COLO668 (cell line): ENCODE results near the gene MAEA.

Experiments
- DNase-seq: peaks from one replicate; lab custom pipeline; 2025; ENCODE audit not compliant: unreplicated experiment; lab: John Stamatoyannopoulos, UW

MAEA gene

GRCh38 chr4:1298461-1298860 is 8.8 kb downstream of the MAEA start:
- DNase-seq = no peak

DNA sequence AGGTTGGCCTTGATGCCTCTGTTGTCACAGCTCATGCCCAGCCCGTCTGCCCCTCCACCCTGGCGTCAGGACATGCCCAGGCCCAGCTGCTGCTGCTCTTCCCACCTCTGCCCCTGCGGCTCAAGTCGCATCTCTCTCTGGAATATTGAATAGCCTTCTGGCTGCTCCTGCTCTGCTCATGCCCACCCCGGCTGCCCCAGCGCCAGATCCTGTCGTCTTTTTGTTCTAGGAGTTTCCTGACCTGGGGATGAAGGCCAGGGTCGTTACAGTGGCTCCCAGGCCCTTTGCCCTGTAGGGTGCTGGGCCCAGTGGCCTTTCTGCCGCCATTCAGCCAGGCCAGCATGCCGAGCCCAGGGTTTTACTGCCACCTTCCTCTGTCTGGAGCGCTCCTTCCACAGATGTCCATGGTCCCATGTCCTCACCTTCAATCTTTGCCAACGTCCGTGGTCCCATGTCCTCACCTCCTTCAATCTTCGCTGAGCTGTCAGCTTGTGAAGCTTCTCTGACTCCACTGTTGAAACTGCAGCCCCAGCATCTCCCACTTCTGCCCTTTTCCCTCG is 9.7 kb downstream of the MAEA start:
- DNase-seq = no peak

- no peak for DNase-seq
Observed at GRCh38 chr4:1300466-1301455, 11.1 kb downstream of the MAEA start.

- no peak for DNase-seq
Observed at GRCh38 chr4:1302159-1302558, 12.5 kb downstream of the MAEA start.

DNA sequence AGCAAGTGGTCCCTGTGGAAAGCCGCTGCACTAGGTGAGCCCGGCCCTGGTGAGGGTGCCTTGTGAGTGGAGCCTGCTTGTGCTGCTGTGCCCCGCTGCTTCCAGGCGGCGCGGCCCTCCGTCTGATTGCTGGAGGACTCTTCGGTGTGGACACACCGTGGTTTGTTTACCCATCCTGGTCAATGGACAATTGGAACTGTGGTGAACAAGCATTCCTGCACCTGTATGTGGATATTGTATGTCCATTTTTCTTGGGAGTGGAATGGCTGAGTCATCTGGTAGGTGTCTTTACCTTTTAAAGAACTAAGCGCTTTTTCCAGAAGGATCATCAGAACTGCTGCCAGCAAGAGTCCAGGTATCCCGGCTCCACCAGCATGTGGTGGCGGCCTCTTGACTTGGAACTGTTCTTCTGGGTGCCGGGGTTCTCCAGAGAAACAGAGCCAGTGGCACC is 15.6 kb downstream of the MAEA start:
- peak; percentile 62 for DNase-seq

- no peak for DNase-seq
Observed at GRCh38 chr4:1305781-1306455, 16.2 kb downstream of the MAEA start.

DNA sequence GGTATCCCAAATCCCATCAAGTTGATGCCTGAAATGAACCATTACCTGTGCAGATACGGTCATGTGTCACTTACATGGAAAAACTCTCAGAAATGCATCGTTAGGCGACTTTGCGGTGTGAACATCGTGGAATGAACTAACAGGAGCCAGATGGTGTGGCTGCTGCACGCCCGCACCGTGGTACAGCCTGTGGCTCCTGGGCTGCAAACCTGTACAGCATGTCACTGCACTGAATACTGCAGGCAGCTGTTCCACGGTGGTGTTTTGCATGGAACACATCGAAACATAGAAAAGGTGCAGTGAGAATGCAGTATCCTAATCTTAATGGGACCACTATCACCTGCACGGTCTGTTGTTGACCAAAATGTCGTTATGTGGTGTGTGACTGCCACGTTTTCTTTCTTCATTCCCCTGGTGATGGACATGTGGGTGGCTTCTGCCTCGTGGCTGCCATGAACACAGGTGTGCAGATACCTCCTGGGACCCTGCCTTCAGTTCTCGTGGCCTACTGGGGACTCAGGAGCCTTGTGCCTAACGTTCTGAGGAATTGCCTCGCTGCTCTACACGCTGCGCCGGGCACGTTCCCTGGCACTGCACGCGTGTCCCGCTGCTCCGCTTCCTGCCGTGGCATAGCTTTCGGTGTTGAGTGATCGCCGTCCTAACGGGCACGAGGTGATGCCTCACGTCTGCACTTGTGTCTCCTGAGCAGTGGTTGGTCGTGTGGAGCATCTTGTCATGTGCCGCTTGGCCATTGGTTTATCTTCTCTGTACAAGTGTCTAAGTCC is 18.5 kb downstream of the MAEA start:
- no peak for DNase-seq

- DNase-seq = no peak
Observed at GRCh38 chr4:1309261-1310010, 19.7 kb downstream of the MAEA start.

DNA sequence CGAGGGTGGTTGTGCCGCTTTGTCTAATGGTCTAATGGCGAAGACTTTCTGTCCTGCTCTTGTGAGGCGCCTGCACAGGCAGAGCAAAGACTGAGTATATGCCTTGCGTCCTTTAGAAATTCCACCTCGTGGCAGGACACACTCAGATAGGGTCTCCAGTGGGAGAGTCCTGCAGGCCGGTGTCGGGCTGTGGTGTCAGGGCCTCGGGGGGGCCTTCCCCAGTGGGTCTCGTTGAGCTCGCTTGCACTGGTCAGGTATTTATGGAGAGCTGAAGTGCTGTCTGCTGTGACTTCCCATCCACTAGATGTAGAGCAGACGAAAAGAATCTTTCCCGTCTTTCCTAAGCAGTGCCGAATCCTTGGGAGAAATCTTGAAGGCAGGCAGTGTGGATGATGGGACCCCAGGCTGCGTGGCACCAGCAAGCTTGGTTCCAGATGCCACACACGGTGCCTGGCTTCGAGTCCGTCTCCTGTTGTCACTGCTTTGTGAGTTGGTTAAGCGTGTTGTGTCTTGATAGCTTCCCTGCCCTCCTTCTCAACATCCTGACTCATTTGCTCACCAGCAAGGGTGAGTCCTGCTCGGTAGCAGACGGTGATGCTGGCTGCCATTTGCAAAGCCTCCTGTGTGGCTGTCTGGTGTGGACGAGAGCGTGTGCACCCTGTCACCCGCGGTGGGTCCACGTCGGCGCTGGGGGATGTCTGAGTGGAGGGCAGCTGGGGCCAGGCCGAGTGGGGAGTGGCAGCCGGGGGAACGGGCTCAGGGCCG is 20.5 kb downstream of the MAEA start:
- no peak for DNase-seq

DNA sequence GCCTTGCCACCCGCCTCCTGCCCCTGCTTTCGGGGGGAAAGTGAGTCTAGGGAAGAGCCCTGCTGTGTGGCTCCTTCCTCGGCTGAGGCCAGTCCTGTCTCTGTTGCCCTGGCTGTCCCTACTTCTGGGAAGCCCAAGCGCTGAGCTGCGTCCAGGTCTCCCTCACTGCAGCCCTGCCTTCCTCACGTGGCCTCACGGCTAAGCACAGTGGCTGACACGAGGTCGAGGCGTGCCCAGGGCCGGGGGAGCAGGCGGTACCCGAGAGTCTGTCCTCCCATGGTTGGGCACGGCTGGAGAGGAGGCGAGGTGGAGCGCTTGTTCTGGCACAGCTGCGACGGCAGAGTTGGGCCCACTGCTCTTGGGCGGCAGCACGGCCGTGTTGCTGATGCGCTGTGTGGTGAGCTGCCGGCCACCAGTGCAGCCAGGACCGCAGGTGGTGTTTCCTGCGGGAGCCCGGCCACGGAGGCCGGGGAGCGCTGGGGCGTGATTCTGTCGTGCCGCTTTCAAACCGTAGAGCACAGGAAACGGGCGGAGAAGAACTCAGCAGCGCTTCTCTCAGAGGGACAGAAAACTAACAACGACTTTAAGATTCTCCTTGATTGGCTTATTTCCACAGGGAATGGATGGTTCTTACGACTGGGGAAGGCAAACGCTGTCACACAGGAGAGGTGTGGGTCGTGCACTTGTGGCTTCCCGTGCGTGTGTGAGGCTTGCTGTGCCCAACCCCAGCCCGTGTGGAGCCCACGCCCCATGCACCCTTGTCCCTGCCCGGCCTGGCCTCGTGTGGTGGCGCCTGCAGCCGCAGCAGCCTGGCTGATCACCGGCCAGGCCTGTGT is 21.3 kb downstream of the MAEA start:
- DNase-seq = no peak

GRCh38 chr4:1312821-1313640 is 23.3 kb downstream of the MAEA start:
- DNase-seq = no peak

GRCh38 chr4:1315306-1315705 is 25.6 kb downstream of the MAEA start:
- DNase-seq = no peak

- DNase-seq = no peak
Observed at GRCh38 chr4:1315836-1316536, 26.3 kb downstream of the MAEA start.

DNA sequence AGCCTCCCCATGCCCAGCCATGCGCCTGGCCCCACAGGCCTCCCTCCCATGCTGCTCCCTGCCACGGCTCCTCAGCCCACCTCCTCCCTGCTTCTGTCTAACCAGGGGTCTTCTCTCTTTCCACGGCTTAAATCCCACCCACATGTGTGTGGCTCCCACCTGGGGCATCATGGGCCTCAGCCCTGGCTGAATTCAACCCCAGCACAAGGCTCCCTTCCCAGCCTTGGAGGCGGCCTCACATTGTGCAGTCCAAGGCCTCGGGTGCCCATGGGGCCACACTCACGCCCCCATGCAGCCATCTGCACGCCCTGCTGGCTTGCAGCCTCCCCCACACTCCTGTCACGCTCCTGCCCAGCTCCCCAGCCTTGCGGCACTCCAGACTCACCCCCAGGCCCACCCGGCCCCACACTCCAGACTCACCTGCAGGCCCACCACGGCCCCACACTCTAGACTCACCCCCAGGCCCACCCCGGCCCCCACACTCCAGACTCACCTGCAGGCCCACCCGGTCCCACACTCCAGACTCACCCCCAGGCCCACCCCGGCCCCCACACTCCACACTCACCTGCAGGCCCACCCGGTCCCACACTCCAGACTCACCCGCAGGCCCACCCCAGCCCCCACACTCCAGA is 27.0 kb downstream of the MAEA start:
- no peak for DNase-seq

DNA sequence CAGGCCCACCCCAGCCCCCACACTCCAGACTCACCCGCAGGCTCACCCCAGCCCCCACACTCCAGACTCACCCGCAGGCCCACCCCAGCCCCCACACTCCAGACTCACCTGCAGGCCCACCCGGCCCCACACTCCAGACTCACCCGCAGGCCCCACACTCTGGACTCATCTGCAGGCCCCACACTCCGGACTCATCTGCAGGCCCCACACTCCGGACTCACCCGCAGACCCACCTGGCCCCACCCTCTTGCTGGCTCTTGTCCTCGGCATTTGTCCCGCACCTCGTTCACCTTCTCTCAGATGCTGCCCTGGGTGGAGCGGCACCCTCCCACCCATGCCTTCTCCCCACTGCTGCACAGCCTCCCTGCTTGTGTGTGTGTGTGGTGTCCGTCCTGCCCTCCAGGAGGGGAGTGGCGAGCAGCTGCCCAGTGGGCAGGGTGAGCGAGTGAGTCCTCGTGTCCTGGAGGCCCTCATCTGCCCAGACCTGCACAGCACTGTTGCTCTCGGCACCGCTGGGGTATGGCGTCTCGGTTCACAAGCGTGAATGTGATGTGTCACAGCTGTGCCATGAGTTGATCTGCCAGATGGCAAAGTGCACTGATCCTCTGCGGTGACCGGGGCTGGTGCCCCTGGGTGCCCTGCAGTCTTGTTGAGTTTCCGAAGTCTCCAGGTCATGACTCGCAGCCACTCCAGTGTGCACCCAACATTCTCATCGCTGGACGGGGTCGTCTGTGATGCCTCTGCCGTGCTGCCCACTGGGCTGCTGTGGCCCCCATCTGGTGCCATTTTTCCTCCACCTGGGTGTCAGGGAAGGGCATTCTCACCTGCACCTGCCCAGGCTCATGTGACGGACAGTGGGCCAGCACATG is 27.7 kb downstream of the MAEA start:
- no peak for DNase-seq

DNA sequence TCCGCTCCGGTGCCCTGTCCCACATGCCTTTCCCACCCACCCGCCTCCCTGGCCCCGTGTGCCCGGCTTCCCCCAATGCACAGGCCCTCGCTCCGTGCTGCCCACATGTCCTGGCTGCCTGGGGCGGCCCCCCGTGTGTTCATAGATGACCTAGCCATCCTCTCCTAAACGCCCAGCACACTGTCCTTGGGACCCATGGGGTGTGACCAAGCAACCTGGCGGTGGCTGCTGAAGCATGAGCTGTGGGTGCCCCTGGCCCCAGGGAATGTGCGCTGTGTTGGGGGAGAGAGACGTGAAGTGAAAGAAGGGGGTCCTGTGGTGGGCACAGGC is 28.3 kb downstream of the MAEA start:
- DNase-seq = no peak
